Testis (tissue), 3 donors: Measurements from ENCODE around the gene ASB7. TPM values are rescaled to one million over a fixed set of nuclear protein-coding genes. Genes with fewer than 3 reads are reported as not detected.

Source experiments
- DNase-seq: peaks from one replicate; pipeline ENCODE4 v3.0.0-alpha.2; 2019
- H3K27ac ChIP-seq, 2 donors: fragments of 200-600 bp; sonication (generic); one replicate each; pipeline ENCODE4 v1.5.1; 2019
- H3K27me3 ChIP-seq: fragments of 200-600 bp; sonication (generic); one replicate; pipeline ENCODE4 v1.5.1; 2019
- H3K36me3 ChIP-seq: fragments of 200-600 bp; sonication (generic); one replicate; pipeline ENCODE4 v1.5.1; 2017; ENCODE audit warnings: low read depth; ENCODE audit errors: missing control alignments
- H3K4me1 ChIP-seq: fragments of 200-600 bp; sonication (generic); one replicate; pipeline ENCODE4 v1.5.1; 2019
- H3K4me3 ChIP-seq, 2 donors: fragments of 200-600 bp; sonication (generic); one replicate each; pipeline ENCODE4 v1.5.1; 2017 to 2019
- H3K9me3 ChIP-seq: fragments of 200-600 bp; sonication (generic); one replicate; pipeline ENCODE4 v1.5.1; 2017
- CTCF ChIP-seq, 3 experiments: fragments of 450-650 bp in 2 of 3; fragments of 200-600 bp in 1 of 3; sonication (generic) in 1 of 3; IDR thresholded peaks; one replicate each; pipeline ENCODE4 v1.5.1; 2016 to 2019; ENCODE audit warnings: antibody characterized with exemption in 3 of 3, mild to moderate bottlenecking in 2 of 3, moderate library complexity in 1 of 3
- POLR2A ChIP-seq: fragments of 450-650 bp; IDR thresholded peaks from one replicate; pipeline ENCODE4 v1.6.1; 2017; ENCODE audit warnings: antibody characterized with exemption, mild to moderate bottlenecking, moderate library complexity
- WGBS, 2 donors: methylation state at CpG; one replicate each; pipeline ENCODE4 v1.1.5; 2018; 5-methylcytosine and 5-hydroxymethylcytosine counted together
- intact Hi-C: fragments of 100-400 bp; cut with DNase I; formaldehyde crosslinking; loops from one replicate; pipeline ENCODE4 v1.15.1; 2023; ENCODE audit warnings: low total_unique reads
- polyA plus RNA-seq: library from polyadenylated mRNA; stranded (reverse); fragments of 350-450 nt; fragmentation: Illumina TruSeq; extraction: RNeasy Lipid Tissue Mini Kit (QIAGEN cat#74804); gene quantifications from one replicate; pipeline ENCODE4 v1.2.3, GENCODE V29; 2014; ENCODE audit warnings: low read depth, low replicate concordance; ENCODE audit not compliant: insufficient read depth
- total RNA-seq, 2 donors: library from RNA; depleted of rRNA; stranded (reverse); fragments of >200 nt; gene quantifications; one replicate each; pipeline ENCODE4 v1.2.3, GENCODE V29; 2016

Gene ASB7
- total and polyA plus RNA-seq, 3 donors from 2014 or later: 13.4 to 23.9 (median 23.6) TPM

- Histone ChIP-seq H3K27ac (no peak overlapping the region), H3K4me3 (no peak overlapping the region), H3K27me3 (no peaks in the 10 kb centered on the region), H3K4me1 (peaks cover 16% of the 10 kb centered on the region), H3K36me3 (no peaks in the 10 kb centered on the region), H3K9me3 (no peaks in the 10 kb centered on the region)
- TF ChIP-seq CTCF (IDR thresholded peaks at IDR 0.05) (no peak), POLR2A (no peak)
- WGBS, 2 donors: 93 to 97% methylated on average over 11 of the region's 11 CpGs
- no peak for DNase-seq
- intact Hi-C loops: no loop called here
Measured at GRCh38 chr15:100689131-100689899, 86.9 kb downstream of the ASB7 start.

- TF ChIP-seq CTCF (IDR thresholded peaks at IDR 0.05) (no peak), POLR2A (no peak)
- peaks cover 16% of the 10 kb centered on the region for H3K4me1 ChIP-seq
- intact Hi-C loops: no loop called here
- no peaks in the 10 kb centered on the region for H3K36me3 ChIP-seq
- no peaks in the 10 kb centered on the region for H3K27me3 ChIP-seq
- no peak overlapping the region for H3K27ac ChIP-seq
- H3K9me3 ChIP-seq: no peaks in the 10 kb centered on the region
- 87 to 93% methylated on average over 18 of the region's 18 CpGs for WGBS, 2 donors
- DNase-seq: no peak
- H3K4me3 ChIP-seq: no peak overlapping the region
Measured at GRCh38 chr15:100690032-100690794, 87.8 kb downstream of the ASB7 start.

- Histone ChIP-seq H3K27ac (no peak overlapping the region), H3K4me3 (no peak overlapping the region), H3K9me3 (no peaks in the 10 kb centered on the region), H3K27me3 (no peaks in the 10 kb centered on the region), H3K36me3 (no peaks in the 10 kb centered on the region), H3K4me1 (peaks cover 16% of the 10 kb centered on the region)
- no peak for DNase-seq
- intact Hi-C loops: no loop called here
- TF ChIP-seq CTCF (IDR thresholded peaks at IDR 0.05) (no peak), POLR2A (no peak)
Measured at GRCh38 chr15:100690795-100691158, 88.4 kb downstream of the ASB7 start.

GRCh38 chr15:100691321-100691720, 88.9 kb downstream of the ASB7 start:
- H3K4me1 ChIP-seq: peaks cover 10% of the 10 kb centered on the region
- no peaks in the 10 kb centered on the region for H3K27me3 ChIP-seq
- no peak overlapping the region for H3K4me3 ChIP-seq
- no peak overlapping the region for H3K27ac ChIP-seq
- WGBS, 2 donors: 76 to 93% methylated on average over 3 to 4 of the region's 4 CpGs
- intact Hi-C loops: no loop called here
- DNase-seq: no peak
- TF ChIP-seq POLR2A (no peak), CTCF (IDR thresholded peaks at IDR 0.05) (no peak)
- no peaks in the 10 kb centered on the region for H3K9me3 ChIP-seq
- H3K36me3 ChIP-seq: no peaks in the 10 kb centered on the region
